Stimulated activated CD8-positive, alpha-beta memory T cell treated with anti-CD3 and anti-CD28 coated beads, Interleukin-7, amount 100 ng/mL, for 48 hours (primary cell): ENCODE measurements around the gene SETDB1.
A peak's percentile ranks its signal among the peaks of the same experiment; 100 is the strongest.

Experiments used
- DNase-seq, 2 donors: peaks; one replicate each; pipeline ENCODE4 v3.0.0-alpha.2; 2020; ENCODE audit warnings: low read depth in 1 of 2; ENCODE audit errors: extremely low read depth in 1 of 2

Gene SETDB1

GRCh38 chr1:150973836-150974579 lies 47.8 kb downstream of the SETDB1 start:
- peak in 1 of 2 donors; percentile 9 for DNase-seq

GRCh38 chr1:150974580-150975478 lies 48.7 kb downstream of the SETDB1 start, which contains the start of gene CERS2:
CERS2 (minus strand) TSS chr1:150974835; CDS start chr1:150969090, 5,745 bp downstream.
- DNase-seq, result peak in 1 of 2 donors; percentile 41

GRCh38 chr1:150976401-150976821 lies 50.2 kb downstream of the SETDB1 start:
- DNase-seq, result no peak

- DNase-seq, result peak in 1 of 2 donors; percentile 73
These were observed 50.9 kb downstream of the SETDB1 start for GRCh38 chr1:150976879-150977694.

GRCh38 chr1:150979092-150980056 lies 53.2 kb downstream of the SETDB1 start:
- peak; percentile 68 to 72 for DNase-seq

- no peak for DNase-seq
These were observed 55.1 kb downstream of the SETDB1 start for GRCh38 chr1:150981177-150981804.

GRCh38 chr1:150981805-150982712 lies 55.9 kb downstream of the SETDB1 start, which contains the start of gene ANXA9:
ANXA9 (plus strand) TSS chr1:150982292; CDS start chr1:150983106, 814 bp downstream.
- no peak for DNase-seq

- DNase-seq, result no peak
These were observed 59.1 kb downstream of the SETDB1 start for GRCh38 chr1:150985179-150985825.

GRCh38 chr1:150987924-150988323 lies 61.8 kb downstream of the SETDB1 start:
- no peak for DNase-seq

GRCh38 chr1:150992626-150993025 lies 66.5 kb downstream of the SETDB1 start:
- DNase-seq, result no peak

GRCh38 chr1:150994248-150994647 lies 68.1 kb downstream of the SETDB1 start:
- DNase-seq, result no peak

GRCh38 chr1:150995460-150995859 lies 69.3 kb downstream of the SETDB1 start:
- DNase-seq, result no peak

GRCh38 chr1:150995896-150996295 lies 69.7 kb downstream of the SETDB1 start:
- DNase-seq, result no peak

- DNase-seq, result no peak
These were observed 71.1 kb downstream of the SETDB1 start for GRCh38 chr1:150997126-150997872.

GRCh38 chr1:150997949-150998348 lies 71.8 kb downstream of the SETDB1 start:
- no peak for DNase-seq

- peak in 1 of 2 donors; percentile 32 for DNase-seq
These were observed 73.0 kb downstream of the SETDB1 start for GRCh38 chr1:150999051-150999674.
